Smooth muscle cell (in vitro differentiated cells): ENCODE measurements around the gene INPP4B. TPM values are rescaled to one million over a fixed set of nuclear protein-coding genes. Genes with fewer than 3 reads are reported as not detected.

Experiments used
- DNase-seq: peaks from one replicate; lab custom pipeline; 2025; ENCODE audit not compliant: unreplicated experiment; lab: John Stamatoyannopoulos, UW
- H2AFZ ChIP-seq: fragments of 200-600 bp; sonication (generic); 2 replicates; pipeline ENCODE4 v1.6.0; 2016; ENCODE audit warnings: antibody characterized with exemption, low read depth, mild to moderate bottlenecking
- H3F3A ChIP-seq: fragments of 200-600 bp; sonication (generic); 2 replicates; pipeline ENCODE4 v1.6.0; 2017; ENCODE audit warnings: antibody characterized with exemption, low read depth
- H3K27ac ChIP-seq: fragments of 200-600 bp; sonication (generic); 2 replicates; pipeline ENCODE4 v1.5.1; 2016; ENCODE audit warnings: low read depth, mild to moderate bottlenecking
- H3K27me3 ChIP-seq: fragments of 200-600 bp; sonication (generic); 2 replicates; pipeline ENCODE4 v1.6.1; 2016; ENCODE audit warnings: low read depth, mild to moderate bottlenecking
- H3K36me3 ChIP-seq: fragments of 200-600 bp; sonication (generic); 2 replicates; pipeline ENCODE4 v1.5.1; 2016; ENCODE audit warnings: low read depth
- H3K4me1 ChIP-seq: fragments of 200-600 bp; sonication (generic); 2 replicates; pipeline ENCODE4 v1.5.1; 2016; ENCODE audit warnings: low read depth
- H3K4me2 ChIP-seq: fragments of 200-600 bp; sonication (generic); 2 replicates; pipeline ENCODE4 v1.6.0; 2016; ENCODE audit warnings: mild to moderate bottlenecking
- H3K4me3 ChIP-seq: fragments of 200-600 bp; sonication (generic); 2 replicates; pipeline ENCODE4 v1.5.1; 2016; ENCODE audit warnings: mild to moderate bottlenecking
- H3K79me2 ChIP-seq: fragments of 200-600 bp; sonication (generic); 2 replicates; pipeline ENCODE4 v1.6.0; 2016; ENCODE audit warnings: low read depth, mild to moderate bottlenecking
- H3K9ac ChIP-seq: fragments of 200-600 bp; sonication (generic); 2 replicates; pipeline ENCODE4 v1.6.0; 2016; ENCODE audit warnings: low read depth
- H3K9me3 ChIP-seq: fragments of 200-600 bp; sonication (generic); replicated peaks from 2 replicates; pipeline ENCODE4 v1.5.1; 2016; ENCODE audit warnings: low read depth
- H4K20me1 ChIP-seq: fragments of 200-600 bp; sonication (generic); 2 replicates; pipeline ENCODE4 v1.6.0; 2016; ENCODE audit warnings: low read depth
- WGBS: methylation state at CpG from one replicate; pipeline ENCODE4 v1.1.7; 2016; ENCODE audit warnings: low lambda C conversion rate; 5-methylcytosine and 5-hydroxymethylcytosine counted together
- polyA plus RNA-seq: library from polyadenylated mRNA; unstranded; fragments of >200 nt; fragmentation: Nextera tagmentation; extraction: Ambion mirVana; gene quantifications from 2 replicates; pipeline ENCODE4 v1.2.1, GENCODE V29; 2016
- total RNA-seq: library from RNA; depleted of rRNA; stranded (reverse); fragments of >200 nt; gene quantifications from 2 replicates; pipeline ENCODE4 v1.2.3, GENCODE V29; 2014
- TF ChIP-seq, protein P1 (sequence below): fragments of 200-600 bp; sonication (generic); IDR thresholded peaks from 2 replicates; pipeline ENCODE4 v1.5.1; 2017; ENCODE audit warnings: borderline replicate concordance, mild to moderate bottlenecking, antibody characterized with exemption; ENCODE audit not compliant: insufficient read depth, poor library complexity, severe bottlenecking

The INPP4B gene
- total and polyA plus RNA-seq, 2 experiments from 2014 or later = 2.0 to 10.9 TPM

DNA sequence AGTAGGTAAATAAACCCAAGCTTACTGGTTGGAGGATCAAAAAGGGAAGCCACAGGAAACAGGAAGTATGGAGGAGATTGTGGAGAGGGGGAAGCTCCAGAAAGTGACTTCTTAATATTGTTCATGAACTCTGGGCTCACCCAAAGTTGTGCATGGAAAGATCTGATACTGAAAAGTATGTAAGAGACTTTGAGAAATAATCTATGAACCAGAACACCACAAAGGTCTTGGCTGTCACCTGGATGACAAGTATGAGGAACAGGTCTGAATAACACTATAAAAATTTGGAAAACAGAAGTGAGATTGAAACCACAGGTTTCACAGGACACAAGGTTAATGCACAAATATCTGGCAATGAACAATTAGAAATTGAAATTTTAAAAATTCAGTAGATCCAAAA is 567.4 kb downstream of the INPP4B start:
- Histone ChIP-seq H3K36me3 (no peaks in the 10 kb centered on the region), H3K79me2 (no peaks in the 10 kb centered on the region), H3K9me3 (no peaks in the 10 kb centered on the region), H3K27me3 (no peaks in the 10 kb centered on the region), H3K4me3 (no peak overlapping the region), H3K27ac (no peak overlapping the region), H3K9ac (no peak overlapping the region), H4K20me1 (no peaks in the 10 kb centered on the region), H3K4me1 (no peaks in the 10 kb centered on the region), H3F3A (no peaks in the 10 kb centered on the region), H2AFZ (no peak overlapping the region), H3K4me2 (no peak overlapping the region)
- TF ChIP-seq, protein P1, sequence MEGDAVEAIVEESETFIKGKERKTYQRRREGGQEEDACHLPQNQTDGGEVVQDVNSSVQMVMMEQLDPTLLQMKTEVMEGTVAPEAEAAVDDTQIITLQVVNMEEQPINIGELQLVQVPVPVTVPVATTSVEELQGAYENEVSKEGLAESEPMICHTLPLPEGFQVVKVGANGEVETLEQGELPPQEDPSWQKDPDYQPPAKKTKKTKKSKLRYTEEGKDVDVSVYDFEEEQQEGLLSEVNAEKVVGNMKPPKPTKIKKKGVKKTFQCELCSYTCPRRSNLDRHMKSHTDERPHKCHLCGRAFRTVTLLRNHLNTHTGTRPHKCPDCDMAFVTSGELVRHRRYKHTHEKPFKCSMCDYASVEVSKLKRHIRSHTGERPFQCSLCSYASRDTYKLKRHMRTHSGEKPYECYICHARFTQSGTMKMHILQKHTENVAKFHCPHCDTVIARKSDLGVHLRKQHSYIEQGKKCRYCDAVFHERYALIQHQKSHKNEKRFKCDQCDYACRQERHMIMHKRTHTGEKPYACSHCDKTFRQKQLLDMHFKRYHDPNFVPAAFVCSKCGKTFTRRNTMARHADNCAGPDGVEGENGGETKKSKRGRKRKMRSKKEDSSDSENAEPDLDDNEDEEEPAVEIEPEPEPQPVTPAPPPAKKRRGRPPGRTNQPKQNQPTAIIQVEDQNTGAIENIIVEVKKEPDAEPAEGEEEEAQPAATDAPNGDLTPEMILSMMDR = no peak
- DNase-seq = no peak

DNA sequence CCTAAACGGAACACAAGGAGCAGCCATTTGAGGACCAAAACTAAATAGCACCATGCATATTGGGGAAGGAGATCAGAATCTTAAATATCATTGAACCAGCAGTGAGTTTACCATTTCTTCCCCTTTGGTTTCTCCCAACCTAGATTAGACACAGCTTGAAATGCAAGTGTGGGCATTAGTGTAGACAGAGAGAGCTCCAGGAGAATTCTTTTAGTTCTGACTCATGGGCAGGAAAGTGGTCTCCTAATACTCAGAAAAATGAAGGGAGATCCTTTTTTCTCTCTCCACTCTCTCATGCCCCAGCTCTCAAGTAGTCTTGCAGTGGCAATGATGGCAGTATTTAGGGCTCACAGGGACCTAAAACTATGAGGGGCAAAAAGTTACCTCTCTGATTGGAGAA is 567.9 kb downstream of the INPP4B start:
- H3F3A ChIP-seq = no peaks in the 10 kb centered on the region
- H4K20me1 ChIP-seq = no peaks in the 10 kb centered on the region
- H3K27ac ChIP-seq = no peak overlapping the region
- no peak overlapping the region for H3K9ac ChIP-seq
- no peaks in the 10 kb centered on the region for H3K9me3 ChIP-seq
- no peak overlapping the region for H3K4me3 ChIP-seq
- no peak overlapping the region for H3K4me2 ChIP-seq
- WGBS = 97% methylated on average over 1 of the region's 1 CpG
- no peaks in the 10 kb centered on the region for H3K4me1 ChIP-seq
- H3K79me2 ChIP-seq = no peaks in the 10 kb centered on the region
- H3K27me3 ChIP-seq = no peaks in the 10 kb centered on the region
- no peak for DNase-seq
- TF ChIP-seq, protein P1 = no peak
- H3K36me3 ChIP-seq = no peaks in the 10 kb centered on the region
- H2AFZ ChIP-seq = no peak overlapping the region

- TF ChIP-seq, protein P1 = no peak
- no peaks in the 10 kb centered on the region for H3K27me3 ChIP-seq
- H3K4me3 ChIP-seq = no peak overlapping the region
- WGBS = 83% methylated on average over 1 of the region's 1 CpG
- H3K9me3 ChIP-seq = no peaks in the 10 kb centered on the region
- no peak overlapping the region for H3K4me2 ChIP-seq
- no peak overlapping the region for H3K9ac ChIP-seq
- no peaks in the 10 kb centered on the region for H3F3A ChIP-seq
- H3K27ac ChIP-seq = peak overlapping the region; percentile 73
- H3K79me2 ChIP-seq = no peaks in the 10 kb centered on the region
- no peaks in the 10 kb centered on the region for H3K4me1 ChIP-seq
- no peaks in the 10 kb centered on the region for H4K20me1 ChIP-seq
- DNase-seq = no peak
- no peaks in the 10 kb centered on the region for H3K36me3 ChIP-seq
- H2AFZ ChIP-seq = no peak overlapping the region
These were observed 572.0 kb downstream of the INPP4B start for GRCh38 chr4:142274137-142274536.

- TF ChIP-seq, protein P1 = no peak
- H3K27me3 ChIP-seq = no peaks in the 10 kb centered on the region
- H3F3A ChIP-seq = no peaks in the 10 kb centered on the region
- H3K9ac ChIP-seq = no peak overlapping the region
- H3K9me3 ChIP-seq = no peaks in the 10 kb centered on the region
- no peak overlapping the region for H3K4me2 ChIP-seq
- DNase-seq = no peak
- H3K79me2 ChIP-seq = no peaks in the 10 kb centered on the region
- H3K27ac ChIP-seq = no peak overlapping the region
- no peaks in the 10 kb centered on the region for H3K4me1 ChIP-seq
- no peaks in the 10 kb centered on the region for H4K20me1 ChIP-seq
- H2AFZ ChIP-seq = no peak overlapping the region
- no peaks in the 10 kb centered on the region for H3K36me3 ChIP-seq
- no peak overlapping the region for H3K4me3 ChIP-seq
These were observed 573.6 kb downstream of the INPP4B start for GRCh38 chr4:142272452-142272851.
